NCI-H2107 treated with DMSO at 0.1 percent for 48 hours (cell line): ENCODE results near the gene ZNF419.

Source experiments
- DNase-seq: peaks from one replicate; lab custom pipeline; 2025; ENCODE audit not compliant: unreplicated experiment; lab: John Stamatoyannopoulos, UW

Gene ZNF419

DNA sequence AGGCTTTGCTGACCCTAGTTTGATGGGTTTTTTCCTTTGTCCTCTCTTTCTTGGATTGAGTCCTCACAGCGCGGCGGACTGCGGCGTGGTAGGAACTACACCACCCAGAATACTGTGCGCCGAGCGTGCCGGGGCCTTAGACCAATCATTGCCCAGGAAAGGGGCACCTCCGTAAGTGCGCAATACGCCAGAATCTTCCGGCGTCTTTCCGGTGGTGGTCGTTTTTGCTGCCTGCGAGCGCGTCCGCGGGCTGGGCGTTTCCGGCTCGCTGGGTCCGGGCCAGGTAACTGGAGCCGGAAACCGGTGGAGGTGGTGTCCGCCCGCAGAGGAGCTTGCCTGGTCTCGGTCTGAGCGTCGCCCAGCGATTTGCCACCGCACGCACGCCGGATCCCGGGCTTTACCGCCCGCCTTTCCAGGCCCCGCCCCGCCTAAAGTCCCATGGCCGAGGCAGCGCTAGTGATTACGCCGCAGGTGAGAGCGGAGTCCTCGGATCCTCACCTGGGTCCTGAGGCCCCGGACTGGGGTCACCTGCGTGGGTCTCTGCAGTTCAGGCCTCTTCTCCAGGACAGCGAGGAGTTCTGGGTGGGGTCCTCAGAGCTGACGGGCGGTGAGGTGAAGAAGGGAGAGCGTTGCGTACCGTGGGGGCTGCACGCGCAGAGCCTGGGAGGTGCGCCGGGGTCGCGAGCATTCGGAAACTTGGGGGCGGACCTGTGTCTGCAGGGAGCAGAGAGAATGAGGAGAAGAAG, 39.8 kb downstream of the ZNF419 start, which contains the start of gene ZNF549:
TSS of gene ZNF549 (plus strand) at position 221 of the 746 bp plus-strand sequence. CDS start at position 439, 218 bp downstream.
- peak; percentile 84 for DNase-seq

DNA sequence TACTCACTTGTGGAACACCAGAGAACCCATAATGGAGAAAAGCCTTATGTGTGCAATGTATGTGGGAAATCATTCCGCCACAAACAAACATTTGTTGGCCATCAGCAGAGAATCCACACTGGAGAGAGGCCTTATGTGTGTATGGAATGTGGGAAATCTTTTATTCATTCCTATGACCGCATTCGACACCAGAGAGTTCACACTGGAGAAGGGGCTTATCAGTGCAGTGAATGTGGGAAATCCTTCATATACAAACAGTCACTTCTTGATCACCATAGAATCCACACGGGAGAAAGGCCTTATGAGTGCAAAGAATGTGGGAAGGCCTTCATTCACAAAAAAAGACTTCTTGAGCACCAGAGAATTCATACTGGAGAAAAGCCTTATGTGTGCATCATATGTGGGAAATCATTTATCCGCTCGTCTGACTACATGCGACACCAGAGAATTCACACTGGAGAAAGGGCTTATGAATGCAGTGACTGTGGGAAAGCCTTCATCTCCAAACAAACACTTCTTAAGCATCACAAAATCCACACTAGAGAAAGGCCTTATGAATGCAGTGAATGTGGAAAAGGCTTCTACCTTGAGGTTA, 50.5 kb downstream of the ZNF419 start:
- DNase-seq = no peak
